IMR-90 (cell line): ENCODE results near the gene C16orf74. TPM values are rescaled to one million over a fixed set of nuclear protein-coding genes. Genes with fewer than 3 reads are reported as not detected.

ENCODE experiments used
- ATAC-seq: fragments of 200-7000 bp; cut with Tn5 transposase; 2 replicates; pipeline ENCODE4 v1.9.1; 2020; ENCODE audit warnings: low read depth, mild to moderate bottlenecking, moderate library complexity
- BruUV-seq: library from RNA; stranded (reverse); fragments of 400-500 nt; replicated peaks from 2 replicates; lab custom pipeline; 2021; lab: Mats Ljungman, UMichigan
- CTCF ChIA-PET: fragments of 300-600 bp; formaldehyde crosslinking; extraction: SDS; loops from one replicate; lab custom pipeline; 2021; ENCODE audit warnings: antibody characterized with exemption; lab: Yijun Ruan, JAX
- POLR2A ChIA-PET: fragments of 300-600 bp; sonication (Branson Sonifier 250); formaldehyde crosslinking; loops from one replicate; lab custom pipeline; 2022; ENCODE audit warnings: antibody characterized with exemption; ENCODE audit not compliant: unreplicated experiment; lab: Charles Lee
- DNase-seq: peaks from one replicate; pipeline ENCODE4 v3.0.0; 2013
- H2AFZ ChIP-seq: replicated peaks from 2 replicates; pipeline ENCODE3; 2013; ENCODE audit warnings: low read length, mild to moderate bottlenecking; ENCODE audit not compliant: poor library complexity
- H2AK5ac ChIP-seq: 2 replicates; pipeline ENCODE4 v1.6.1; 2013; ENCODE audit warnings: low read depth, low read length, inconsistent platforms
- H2AK9ac ChIP-seq: replicated peaks from 2 replicates; pipeline ENCODE3; 2013; ENCODE audit warnings: mild to moderate bottlenecking, low read depth, low read length, moderate library complexity; ENCODE audit not compliant: poor library complexity
- H2BK120ac ChIP-seq: 2 replicates; pipeline ENCODE4 v1.6.1; 2013; ENCODE audit warnings: low read depth, low read length, inconsistent platforms
- H2BK15ac ChIP-seq: 3 replicates; pipeline ENCODE4 v1.6.1; 2013; ENCODE audit warnings: low read depth, low read length, inconsistent platforms
- H2BK20ac ChIP-seq: 2 replicates; pipeline ENCODE4 v1.6.1; 2013; ENCODE audit warnings: low read depth, mild to moderate bottlenecking, inconsistent platforms, low read length, moderate library complexity
- H2BK5ac ChIP-seq: 2 replicates; pipeline ENCODE4 v1.6.1; 2013; ENCODE audit warnings: mild to moderate bottlenecking, low read depth, low read length, inconsistent platforms; ENCODE audit not compliant: poor library complexity, severe bottlenecking
- H3K14ac ChIP-seq: replicated peaks from 2 replicates; pipeline ENCODE4 v1.6.1; 2013; ENCODE audit warnings: low read depth, low read length, inconsistent platforms
- H3K18ac ChIP-seq: 2 replicates; pipeline ENCODE4 v1.6.1; 2013; ENCODE audit warnings: low read depth, low read length, control low read depth
- H3K23ac ChIP-seq: 2 replicates; pipeline ENCODE4 v1.6.1; 2013; ENCODE audit warnings: low read depth, low read length, inconsistent platforms
- H3K27ac ChIP-seq: 2 replicates; pipeline ENCODE4 v1.5.1; 2013; ENCODE audit warnings: mild to moderate bottlenecking, control low read depth, low read length; ENCODE audit not compliant: insufficient read depth
- H3K27me3 ChIP-seq: 2 replicates; pipeline ENCODE4 v1.6.1; 2013; ENCODE audit warnings: low read length; ENCODE audit not compliant: control insufficient read depth, insufficient read depth
- H3K36me3 ChIP-seq: 2 replicates; pipeline ENCODE4 v1.6.1; 2013; ENCODE audit warnings: low read length, mixed read lengths; ENCODE audit not compliant: control insufficient read depth, insufficient read depth
- H3K4ac ChIP-seq: 2 replicates; pipeline ENCODE4 v1.6.1; 2013; ENCODE audit warnings: low read depth, low read length, inconsistent platforms
- H3K4me1 ChIP-seq: 2 replicates; pipeline ENCODE4 v1.6.1; 2013; ENCODE audit warnings: low read length, mixed read lengths; ENCODE audit not compliant: control insufficient read depth, insufficient read depth
- H3K4me2 ChIP-seq: 2 replicates; pipeline ENCODE4 v1.6.1; 2013; ENCODE audit warnings: low read depth, mild to moderate bottlenecking, control low read depth, low read length, moderate library complexity
- H3K4me3 ChIP-seq: 2 replicates; pipeline ENCODE4 v1.5.1; 2013; ENCODE audit warnings: low read depth, mild to moderate bottlenecking, control low read depth, low read length, moderate library complexity; ENCODE audit not compliant: insufficient read depth
- H3K56ac ChIP-seq: 2 replicates; pipeline ENCODE4 v1.6.1; 2013; ENCODE audit warnings: low read length, inconsistent platforms; ENCODE audit not compliant: insufficient read depth; ENCODE audit errors: extremely low read depth
- H3K79me1 ChIP-seq, 2 experiments: 2 replicates each; pipeline ENCODE4 v1.6.1; 2013; ENCODE audit warnings: low read length in 2 of 2, inconsistent platforms in 1 of 2, low read depth in 1 of 2
- H3K9ac ChIP-seq: 2 replicates; pipeline ENCODE4 v1.6.1; 2013; ENCODE audit warnings: low read depth, low read length, control low read depth
- H3K9me1 ChIP-seq: 2 replicates; pipeline ENCODE4 v1.6.1; 2013; ENCODE audit warnings: low read length, inconsistent platforms; ENCODE audit not compliant: insufficient read depth
- H3K9me3 ChIP-seq: 2 replicates; pipeline ENCODE4 v1.6.1; 2013; ENCODE audit warnings: low read length; ENCODE audit not compliant: control insufficient read depth, insufficient read depth
- H4K20me1 ChIP-seq: 2 replicates; pipeline ENCODE4 v1.6.1; 2013; ENCODE audit warnings: low read length, inconsistent platforms; ENCODE audit not compliant: insufficient read depth
- H4K5ac ChIP-seq: 2 replicates; pipeline ENCODE4 v1.6.1; 2013; ENCODE audit warnings: mild to moderate bottlenecking, low read depth, low read length, control low read depth
- H4K8ac ChIP-seq, 2 experiments: 2 replicates each; pipeline ENCODE4 v1.6.1; 2013; ENCODE audit warnings: low read depth in 2 of 2, low read length in 2 of 2, control low read depth in 1 of 2, inconsistent platforms in 1 of 2
- H4K91ac ChIP-seq: 2 replicates; pipeline ENCODE4 v1.6.1; 2013; ENCODE audit warnings: low read depth, low read length, inconsistent platforms; ENCODE audit not compliant: insufficient read depth
- BHLHE40 ChIP-seq: fragments of 150-350 bp; IDR thresholded peaks from 2 replicates; pipeline ENCODE4 v1.6.1; 2016; ENCODE audit warnings: mild to moderate bottlenecking, low read depth, low read length
- CEBPB ChIP-seq: IDR thresholded peaks from 2 replicates; pipeline ENCODE4 v1.6.1; 2012; ENCODE audit warnings: low read depth, low read length, improper control_type of control experiment
- CHD1 ChIP-seq: IDR thresholded peaks from 2 replicates; pipeline ENCODE4 v1.6.1; 2012; ENCODE audit warnings: low read depth, low read length, improper control_type of control experiment
- MAFK ChIP-seq: IDR thresholded peaks from 2 replicates; pipeline ENCODE4 v1.6.1; 2012; ENCODE audit warnings: low read depth, low read length, improper control_type of control experiment
- MAZ ChIP-seq: IDR thresholded peaks from 2 replicates; pipeline ENCODE4 v1.6.1; 2012; ENCODE audit warnings: low read depth, mild to moderate bottlenecking, low read length, improper control_type of control experiment, moderate library complexity, borderline replicate concordance
- MXI1 ChIP-seq: IDR thresholded peaks from 2 replicates; pipeline ENCODE4 v1.6.1; 2012; ENCODE audit warnings: low read depth, mild to moderate bottlenecking, low read length, moderate library complexity, borderline replicate concordance
- NFE2L2 ChIP-seq: fragments of 150-350 bp; IDR thresholded peaks from 2 replicates; pipeline ENCODE4 v1.6.1; 2016; ENCODE audit warnings: low read depth, mild to moderate bottlenecking, low read length
- POLR2A ChIP-seq: IDR thresholded peaks from 2 replicates; pipeline ENCODE4 v1.6.1; 2012; ENCODE audit warnings: mild to moderate bottlenecking, low read depth, low read length
- RAD21 ChIP-seq: IDR thresholded peaks from 2 replicates; pipeline ENCODE4 v1.6.1; 2012; ENCODE audit warnings: low read length, improper control_type of control experiment
- RCOR1 ChIP-seq: IDR thresholded peaks from 2 replicates; pipeline ENCODE4 v1.6.1; 2012; ENCODE audit warnings: mild to moderate bottlenecking, low read length, improper control_type of control experiment; ENCODE audit not compliant: insufficient replicate concordance
- RFX5 ChIP-seq: IDR thresholded peaks from 2 replicates; pipeline ENCODE4 v1.8.0; 2012; ENCODE audit warnings: low read depth, mild to moderate bottlenecking, low read length, moderate library complexity
- SMC3 ChIP-seq: fragments of 150-350 bp; IDR thresholded peaks from 2 replicates; pipeline ENCODE4 v1.6.1; 2016; ENCODE audit warnings: low read depth, mild to moderate bottlenecking, antibody characterized with exemption, low read length, moderate library complexity
- USF2 ChIP-seq: fragments of 150-350 bp; IDR thresholded peaks from 2 replicates; pipeline ENCODE4 v1.6.1; 2017; ENCODE audit warnings: mild to moderate bottlenecking, antibody characterized with exemption, low read length, low read depth
- WGBS, 2 experiments: methylation state at CpG; one replicate each; pipeline versions ENCODE4 v1.1.5 to v1.1.7; 2013; ENCODE audit warnings: missing lambda C conversion rate in 2 of 2; ENCODE audit not compliant: insufficient read length in 1 of 2; ENCODE audit errors: extremely low coverage in 2 of 2; 5-methylcytosine and 5-hydroxymethylcytosine counted together
- dilution Hi-C: fragments of 300-500 bp; cut with HindIII; formaldehyde crosslinking; loops from one replicate; pipeline ENCODE4 v1.14.3; 2018; ENCODE audit warnings: low sequenced_read_pairs; ENCODE audit not compliant: unreplicated experiment
- in situ Hi-C: fragments of 300-500 bp; cut with MboI; formaldehyde crosslinking; loops from 3 replicates; pipeline ENCODE4 v1.14.3; 2019; ENCODE audit warnings: low sequenced_read_pairs, inconsistent platforms, mixed read lengths
- intact Hi-C: fragments of 100-400 bp; cut with micrococcal nuclease; formaldehyde crosslinking; loops from 2 replicates; pipeline ENCODE4 v1.10.0; 2022
- polyA plus RNA-seq, 3 experiments: library from polyadenylated mRNA; depleted of rRNA; stranded (reverse); fragments of >200 nt; gene quantifications; 2 replicates each; pipeline ENCODE4 v1.2.3, GENCODE V29; 2012; ENCODE audit warnings: low replicate concordance in 1 of 3
- total RNA-seq: library from RNA; depleted of rRNA; stranded (reverse); fragments of >200 nt; gene quantifications from 2 replicates; pipeline ENCODE4 v1.2.3, GENCODE V29; 2012
- TF ChIP-seq, protein P1 (sequence below): fragments of 150-350 bp; IDR thresholded peaks from 2 replicates; pipeline ENCODE4 v1.6.1; 2016; ENCODE audit warnings: low read depth, mild to moderate bottlenecking, low read length, moderate library complexity, borderline replicate concordance
- TF ChIP-seq, protein P2 (sequence below): conservative IDR thresholded peaks from 2 replicates; pipeline ENCODE4 v1.5.1; 2012; ENCODE audit warnings: mild to moderate bottlenecking, low read depth, low read length, improper control_type of control experiment

C16orf74 gene
- total and polyA plus RNA-seq, 2 of the 4 experiments (the other 2 are of a cell fraction) = 4.5 to 12.2 TPM

DNA sequence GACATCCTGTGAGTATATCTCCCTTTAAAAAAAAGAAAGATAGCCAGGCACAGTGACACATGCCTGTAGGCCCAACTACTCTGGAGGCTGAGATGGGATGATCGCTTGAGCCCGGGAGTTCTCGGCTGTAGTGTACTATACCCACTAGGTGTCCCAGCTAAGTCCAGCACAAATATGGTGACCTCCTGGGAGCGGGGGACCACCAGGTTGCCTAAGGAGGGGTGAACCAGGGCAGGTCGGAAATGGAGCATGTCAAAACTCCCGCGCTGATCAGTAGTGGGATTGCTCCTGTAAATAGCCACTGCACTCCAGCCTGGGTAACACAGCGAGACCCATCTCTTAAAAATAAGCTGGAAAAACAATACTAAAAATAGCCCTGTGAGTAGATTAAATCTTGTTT, 91.6 kb downstream of the C16orf74 start:
- Histone ChIP-seq H3K4ac (no peak overlapping the region), H3K4me2 (no peak overlapping the region), H2AK5ac (no peak overlapping the region), H4K91ac (no peak overlapping the region), H3K56ac (no peak overlapping the region), H3K27ac (no peak overlapping the region), H3K9ac (no peak overlapping the region), H2BK15ac (no peak overlapping the region), H3K18ac (no peak overlapping the region), H3K9me3 (no peaks in the 10 kb centered on the region), H3K23ac (no peak overlapping the region), H2AK9ac (no peak overlapping the region), H2BK20ac (no peak overlapping the region), H3K27me3 (no peaks in the 10 kb centered on the region), H3K4me3 (no peak overlapping the region), H2AFZ (no peak overlapping the region), H4K5ac (no peak overlapping the region), H3K9me1 (no peaks in the 10 kb centered on the region; the same call in 1 of the 2 replicates), H3K4me1 (no peaks in the 10 kb centered on the region; the same call in 1 of the 2 replicates), H3K36me3 (peaks cover 81% of the 10 kb centered on the region), H3K14ac (no peak overlapping the region), H4K20me1 (peaks cover 21% of the 10 kb centered on the region), H3K79me1 (peaks cover 7 to 23% of the 10 kb centered on the region in 2 experiments; a peak in 2 of 4 replicates), H2BK5ac (no peak overlapping the region), H4K8ac (no peak overlapping the region), H2BK120ac (no peak overlapping the region)
- TF ChIP-seq MXI1 = no peak
- no peak for TF ChIP-seq RAD21
- no peak for TF ChIP-seq POLR2A
- TF ChIP-seq CHD1 = no peak
- TF ChIP-seq RFX5 = no peak
- TF ChIP-seq RCOR1 = no peak
- TF ChIP-seq MAZ = no peak
- no peak for TF ChIP-seq SMC3
- TF ChIP-seq, protein P1, sequence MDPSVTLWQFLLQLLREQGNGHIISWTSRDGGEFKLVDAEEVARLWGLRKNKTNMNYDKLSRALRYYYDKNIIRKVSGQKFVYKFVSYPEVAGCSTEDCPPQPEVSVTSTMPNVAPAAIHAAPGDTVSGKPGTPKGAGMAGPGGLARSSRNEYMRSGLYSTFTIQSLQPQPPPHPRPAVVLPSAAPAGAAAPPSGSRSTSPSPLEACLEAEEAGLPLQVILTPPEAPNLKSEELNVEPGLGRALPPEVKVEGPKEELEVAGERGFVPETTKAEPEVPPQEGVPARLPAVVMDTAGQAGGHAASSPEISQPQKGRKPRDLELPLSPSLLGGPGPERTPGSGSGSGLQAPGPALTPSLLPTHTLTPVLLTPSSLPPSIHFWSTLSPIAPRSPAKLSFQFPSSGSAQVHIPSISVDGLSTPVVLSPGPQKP = no peak
- no peak for TF ChIP-seq BHLHE40
- no peak for TF ChIP-seq CEBPB
- TF ChIP-seq USF2 = no peak
- TF ChIP-seq, protein P2, sequence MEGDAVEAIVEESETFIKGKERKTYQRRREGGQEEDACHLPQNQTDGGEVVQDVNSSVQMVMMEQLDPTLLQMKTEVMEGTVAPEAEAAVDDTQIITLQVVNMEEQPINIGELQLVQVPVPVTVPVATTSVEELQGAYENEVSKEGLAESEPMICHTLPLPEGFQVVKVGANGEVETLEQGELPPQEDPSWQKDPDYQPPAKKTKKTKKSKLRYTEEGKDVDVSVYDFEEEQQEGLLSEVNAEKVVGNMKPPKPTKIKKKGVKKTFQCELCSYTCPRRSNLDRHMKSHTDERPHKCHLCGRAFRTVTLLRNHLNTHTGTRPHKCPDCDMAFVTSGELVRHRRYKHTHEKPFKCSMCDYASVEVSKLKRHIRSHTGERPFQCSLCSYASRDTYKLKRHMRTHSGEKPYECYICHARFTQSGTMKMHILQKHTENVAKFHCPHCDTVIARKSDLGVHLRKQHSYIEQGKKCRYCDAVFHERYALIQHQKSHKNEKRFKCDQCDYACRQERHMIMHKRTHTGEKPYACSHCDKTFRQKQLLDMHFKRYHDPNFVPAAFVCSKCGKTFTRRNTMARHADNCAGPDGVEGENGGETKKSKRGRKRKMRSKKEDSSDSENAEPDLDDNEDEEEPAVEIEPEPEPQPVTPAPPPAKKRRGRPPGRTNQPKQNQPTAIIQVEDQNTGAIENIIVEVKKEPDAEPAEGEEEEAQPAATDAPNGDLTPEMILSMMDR = no peak
- TF ChIP-seq NFE2L2 = no peak
- TF ChIP-seq MAFK = no peak
- in situ Hi-C loops = loop anchor here (5.0 kb wide), 1 partner anchor 58 kb away; no protein-coding TSS in a partner anchor
- dilution Hi-C loops = no loop called here
- intact Hi-C loops = loop anchor here (5.0 kb wide), 1 partner anchor 58 kb away; no protein-coding TSS in a partner anchor
- BruUV-seq = no TSS peak
- DNase-seq (no peak), ATAC-seq (no peak)
- WGBS, 2 experiments = no CpG with 5 or more reads among the region's 8 CpGs
- POLR2A ChIA-PET = no interaction called here
- CTCF ChIA-PET = interaction anchor here (0.6 kb wide), 1 partner anchor 465 kb away, joined by 3 read pairs; no protein-coding TSS in a partner anchor
